Naive thymus-derived CD8-positive, alpha-beta T cell (primary cell): Measurements from ENCODE around the gene NCKAP5. TPM values are rescaled to one million over a fixed set of nuclear protein-coding genes. Genes with fewer than 3 reads are reported as not detected.

ENCODE experiments used
- ATAC-seq, 2 donors: fragments of 150-1000 bp; cut with Tn5 transposase in 1 of 2; sonication (Bioruptor Pico), chemical (Tn5 transposase) in 1 of 2; 1 replicate in 1 of 2; 2 replicates in 1 of 2; pipeline ENCODE4 v1.10.0; 2021; ENCODE audit warnings: mild to moderate bottlenecking in 2 of 2, moderate library complexity in 2 of 2
- POLR2A ChIA-PET: fragments of 350-600 bp; sonication (Branson Sonifier 250); formaldehyde crosslinking; loops from one replicate; lab custom pipeline; 2021; ENCODE audit warnings: antibody characterized with exemption; lab: Charles Lee
- DNase-seq, 10 donors: peaks; one replicate each; pipeline versions ENCODE4 v3.0.0 to v3.0.0-alpha.2; 2020 to 2022
- H3K27ac Mint-ChIP-seq, 10 donors: one replicate each; pipeline ENCODE4 v1.8.0; 2020 to 2022; ENCODE audit warnings: mild to moderate bottlenecking in 10 of 10, mixed read lengths in 10 of 10, moderate library complexity in 4 of 10, inconsistent platforms in 1 of 10
- H3K27me3 Mint-ChIP-seq, 5 donors: one replicate each; pipeline ENCODE4 v1.8.0; 2021 to 2022; ENCODE audit warnings: mixed read lengths in 5 of 5
- H3K36me3 Mint-ChIP-seq, 3 donors: one replicate each; pipeline ENCODE4 v1.8.0; 2020 to 2022; ENCODE audit warnings: mixed read lengths in 3 of 3, mild to moderate bottlenecking in 2 of 3, inconsistent platforms in 1 of 3
- H3K4me1 Mint-ChIP-seq, 4 donors: one replicate each; pipeline ENCODE4 v1.8.0; 2021 to 2022; ENCODE audit warnings: mixed read lengths in 4 of 4
- H3K4me3 Mint-ChIP-seq, 10 donors: one replicate each; pipeline ENCODE4 v1.8.0; 2020 to 2022; ENCODE audit warnings: mild to moderate bottlenecking in 10 of 10, mixed read lengths in 10 of 10, moderate library complexity in 6 of 10, inconsistent platforms in 1 of 10
- H3K9me3 Mint-ChIP-seq, 9 donors: one replicate each; pipeline ENCODE4 v1.8.0; 2020 to 2022; ENCODE audit warnings: mixed read lengths in 9 of 9, mild to moderate bottlenecking in 3 of 9, inconsistent platforms in 1 of 9, moderate library complexity in 1 of 9
- polyA plus RNA-seq, 3 donors: library from polyadenylated mRNA; unstranded; fragments of 300-500 nt; fragmentation: Illumina TruSeq; gene quantifications; one replicate each; pipeline ENCODE4 v1.2.3, GENCODE V29; 2021
- total RNA-seq, 8 experiments: library from RNA in 2 of 8; stranded (reverse) in 2 of 8; gene quantifications; one replicate each; pipeline ENCODE4 v1.2.3 and lab custom pipeline; 2021 to 2026

The NCKAP5 gene
- total and polyA plus RNA-seq, 5 experiments from 2014 or later = not detected

GRCh38 chr2:132979339-132980093, 588.7 kb downstream of the NCKAP5 start:
- POLR2A ChIA-PET = no interaction called here
- Mint-ChIP-seq H3K27me3 (peaks cover 0 to 8% (median 0%) of the 10 kb centered on the region in 5 donors), H3K27ac (no peak overlapping the region), H3K4me3 (no peak overlapping the region), H3K9me3 (peaks cover 0 to 20% (median 2%) of the 10 kb centered on the region in 9 donors), H3K4me1 (peaks cover 0 to 2% (median 0%) of the 10 kb centered on the region in 4 donors), H3K36me3 (no peaks in the 10 kb centered on the region)
- DNase-seq = no peak
- ATAC-seq = no peak

GRCh38 chr2:132978840-132979239, 589.4 kb downstream of the NCKAP5 start:
- DNase-seq (no peak), ATAC-seq (no peak)
- Mint-ChIP-seq H3K9me3 (peaks cover 0 to 20% (median 2%) of the 10 kb centered on the region in 9 donors), H3K4me3 (no peak overlapping the region), H3K36me3 (no peaks in the 10 kb centered on the region), H3K4me1 (peaks cover 0 to 2% (median 0%) of the 10 kb centered on the region in 4 donors), H3K27me3 (peaks cover 0 to 6% (median 0%) of the 10 kb centered on the region in 5 donors), H3K27ac (no peak overlapping the region)
- POLR2A ChIA-PET = no interaction called here

- Mint-ChIP-seq H3K36me3 (no peaks in the 10 kb centered on the region), H3K4me3 (no peak overlapping the region), H3K27me3 (peaks cover 0 to 6% (median 0%) of the 10 kb centered on the region in 5 donors), H3K4me1 (peaks cover 0 to 2% (median 0%) of the 10 kb centered on the region in 4 donors), H3K9me3 (peaks cover 0 to 20% (median 2%) of the 10 kb centered on the region in 9 donors), H3K27ac (no peak overlapping the region)
- no peak for DNase-seq
- no peak for ATAC-seq
- POLR2A ChIA-PET = no interaction called here
Observed at GRCh38 chr2:132977812-132978529, 590.3 kb downstream of the NCKAP5 start.

- H3K9me3 Mint-ChIP-seq = peaks cover 0 to 29% (median 4%) of the 10 kb centered on the region in 9 donors
- peaks cover 0 to 2% (median 0%) of the 10 kb centered on the region in 4 donors for H3K4me1 Mint-ChIP-seq
- peaks cover 0 to 6% (median 0%) of the 10 kb centered on the region in 5 donors for H3K27me3 Mint-ChIP-seq
- ATAC-seq = no peak
- H3K36me3 Mint-ChIP-seq = no peaks in the 10 kb centered on the region
- POLR2A ChIA-PET = no interaction called here
- H3K27ac Mint-ChIP-seq = no peak overlapping the region
- no peak overlapping the region for H3K4me3 Mint-ChIP-seq
- no peak for DNase-seq
Observed at GRCh38 chr2:132975193-132976105, 592.8 kb downstream of the NCKAP5 start.

- POLR2A ChIA-PET = no interaction called here
- no peak for ATAC-seq
- no peak for DNase-seq
- Mint-ChIP-seq H3K4me1 (peaks cover 0 to 1% (median 0%) of the 10 kb centered on the region in 4 donors), H3K36me3 (no peaks in the 10 kb centered on the region), H3K27ac (no peak overlapping the region), H3K27me3 (peaks cover 0 to 5% (median 1%) of the 10 kb centered on the region in 5 donors), H3K4me3 (no peak overlapping the region), H3K9me3 (peaks cover 0 to 32% (median 3%) of the 10 kb centered on the region in 9 donors)
Observed at GRCh38 chr2:132974467-132975095, 593.7 kb downstream of the NCKAP5 start.

GRCh38 chr2:132971310-132972061, 596.8 kb downstream of the NCKAP5 start:
- Mint-ChIP-seq H3K27ac (no peak overlapping the region), H3K9me3 (peaks cover 0 to 31% (median 0%) of the 10 kb centered on the region in 9 donors), H3K27me3 (peaks cover 0 to 4% (median 1%) of the 10 kb centered on the region in 5 donors), H3K4me3 (no peak overlapping the region), H3K36me3 (no peaks in the 10 kb centered on the region), H3K4me1 (no peaks in the 10 kb centered on the region)
- DNase-seq = no peak
- POLR2A ChIA-PET = no interaction called here
- ATAC-seq = no peak

GRCh38 chr2:132969371-132969985, 598.8 kb downstream of the NCKAP5 start:
- Mint-ChIP-seq H3K27me3 (peaks cover 0 to 4% (median 1%) of the 10 kb centered on the region in 5 donors), H3K9me3 (peaks cover 0 to 31% (median 0%) of the 10 kb centered on the region in 9 donors), H3K36me3 (no peaks in the 10 kb centered on the region), H3K4me1 (no peaks in the 10 kb centered on the region), H3K4me3 (no peak overlapping the region), H3K27ac (no peak overlapping the region)
- DNase-seq (no peak), ATAC-seq (no peak)
- POLR2A ChIA-PET = no interaction called here

GRCh38 chr2:132965460-132965859, 602.8 kb downstream of the NCKAP5 start:
- POLR2A ChIA-PET = no interaction called here
- Mint-ChIP-seq H3K4me3 (no peak overlapping the region), H3K27ac (no peak overlapping the region), H3K4me1 (no peaks in the 10 kb centered on the region), H3K9me3 (peaks cover 0 to 23% (median 0%) of the 10 kb centered on the region in 9 donors), H3K27me3 (peaks cover 0 to 4% (median 1%) of the 10 kb centered on the region in 5 donors), H3K36me3 (no peaks in the 10 kb centered on the region)
- no peak for ATAC-seq
- no peak for DNase-seq

GRCh38 chr2:132963161-132963560, 605.1 kb downstream of the NCKAP5 start:
- H3K4me3 Mint-ChIP-seq = no peak overlapping the region
- POLR2A ChIA-PET = no interaction called here

GRCh38 chr2:132958887-132959286, 609.4 kb downstream of the NCKAP5 start:
- H3K36me3 Mint-ChIP-seq = no peaks in the 10 kb centered on the region
- ATAC-seq (no peak), DNase-seq (no peak)
- H3K9me3 Mint-ChIP-seq = peaks cover 0 to 32% (median 3%) of the 10 kb centered on the region in 9 donors
- H3K27ac Mint-ChIP-seq = no peak overlapping the region
- no peak overlapping the region for H3K4me3 Mint-ChIP-seq
- H3K4me1 Mint-ChIP-seq = no peaks in the 10 kb centered on the region
- POLR2A ChIA-PET = no interaction called here
- H3K27me3 Mint-ChIP-seq = peaks cover 0 to 5% (median 0%) of the 10 kb centered on the region in 5 donors

More at GRCh38 chr2:132963161-132963560, 605.1 kb downstream of the NCKAP5 start:
- ATAC-seq (no peak), DNase-seq (no peak)
- H3K27me3 Mint-ChIP-seq = peaks cover 0 to 5% (median 0%) of the 10 kb centered on the region in 5 donors
- H3K27ac Mint-ChIP-seq = no peak overlapping the region
- H3K9me3 Mint-ChIP-seq = peaks cover 0 to 21% (median 0%) of the 10 kb centered on the region in 9 donors
- H3K4me1 Mint-ChIP-seq = no peaks in the 10 kb centered on the region
- H3K36me3 Mint-ChIP-seq = no peaks in the 10 kb centered on the region
